CD4-positive, alpha-beta T cell treated with Interleukin-17A for 1 hour (primary cell): ENCODE data around the gene CENPV.
"Not testable (repeated sequence)": the region's sequence is repeated elsewhere in the genome, so short reads cannot be mapped to it uniquely, and the experiment has no call there.

ENCODE experiments used
- DNase-seq: peaks from one replicate; pipeline ENCODE4 v3.0.0-alpha.2; 2020

The CENPV gene

DNA sequence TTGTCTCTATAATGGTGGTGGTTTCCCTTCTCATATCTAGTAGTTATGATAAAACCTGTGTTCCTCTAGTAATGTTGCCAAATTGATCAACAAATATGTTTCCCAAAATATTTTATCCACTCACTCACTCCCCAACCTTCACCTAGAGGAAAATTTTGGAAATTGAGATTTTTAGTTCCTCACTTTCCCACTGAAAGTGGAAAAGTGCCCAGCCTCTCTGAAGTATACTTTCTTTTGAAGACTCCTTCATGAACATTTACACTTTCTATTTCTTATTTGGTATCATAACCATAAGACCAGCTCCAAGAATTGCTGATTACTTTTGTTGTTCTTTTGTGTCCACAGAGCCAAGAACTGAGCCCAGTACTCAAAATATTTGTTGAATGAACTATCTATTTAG is 5.1 kb upstream of the CENPV start:
- no peak for DNase-seq

DNA sequence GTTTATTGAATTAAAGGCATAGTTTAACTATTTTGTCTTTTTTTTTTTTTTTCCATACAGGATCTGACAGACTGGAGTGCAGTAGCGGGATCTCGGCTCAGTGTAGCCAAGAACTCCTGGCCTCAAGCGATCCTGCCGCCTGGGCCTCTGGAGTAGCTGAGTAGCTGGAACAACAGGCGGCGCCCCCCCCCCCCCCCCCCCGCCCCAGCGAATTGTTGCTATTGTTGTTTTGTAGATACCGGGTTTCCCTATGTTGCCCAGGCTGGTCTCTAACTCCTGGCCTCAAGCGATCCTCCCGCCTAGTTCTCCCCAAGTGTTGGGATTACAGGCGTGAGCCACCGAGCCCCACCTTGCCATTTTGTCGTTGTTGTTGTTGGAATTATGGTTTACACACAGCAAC is 1.3 kb upstream of the CENPV start:
- DNase-seq: no peak

DNA sequence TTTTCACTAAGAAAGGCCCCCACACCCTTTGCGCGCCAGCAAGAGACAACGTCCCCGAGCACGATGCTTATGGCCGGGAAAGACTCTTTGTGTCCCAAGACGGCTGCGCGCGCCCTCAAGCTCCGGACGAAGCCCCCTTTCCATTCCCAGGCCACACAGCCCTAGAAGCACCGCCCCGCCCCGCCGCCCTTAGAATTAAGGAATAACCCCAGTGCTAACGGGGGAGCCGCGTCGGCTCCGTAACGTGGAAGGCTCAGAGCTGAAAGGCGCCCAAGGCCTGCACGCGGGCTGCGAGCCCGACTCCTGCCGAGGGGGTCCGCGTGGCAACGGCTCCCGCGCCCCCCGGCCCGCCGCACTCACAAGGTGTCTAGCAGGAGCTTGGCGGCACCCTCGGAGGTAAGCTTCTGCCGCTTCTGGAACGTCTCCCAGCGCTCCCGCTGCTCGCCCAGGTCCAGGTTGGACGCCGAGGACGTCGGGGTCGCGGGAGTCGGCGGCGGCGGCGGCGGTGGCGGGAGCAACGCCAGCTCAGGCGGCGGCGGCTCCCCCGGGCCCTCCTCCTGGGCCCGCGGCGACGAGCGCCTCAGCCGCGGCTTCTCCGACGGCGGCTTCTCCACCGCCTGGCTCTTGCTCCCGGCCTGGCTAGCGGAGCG is 477 bp downstream of the CENPV start:
- DNase-seq: no peak

DNA sequence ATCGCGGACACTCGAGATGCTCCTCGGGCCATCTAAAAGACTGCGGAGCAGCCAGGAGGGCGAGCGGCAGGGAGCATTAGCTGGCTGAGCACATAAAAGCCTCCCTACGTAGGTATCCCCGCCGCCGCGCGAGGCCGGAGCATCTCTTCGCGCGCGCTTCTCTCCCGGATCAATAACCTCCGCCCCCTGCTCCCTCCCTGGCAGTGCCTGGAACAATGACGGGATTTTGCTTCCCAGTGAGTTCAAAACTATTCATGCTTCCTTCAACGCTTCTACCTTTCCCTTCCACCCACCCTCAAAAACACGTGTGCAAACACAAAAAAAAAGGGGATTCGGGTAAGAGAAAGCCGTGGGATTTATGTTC is 984 bp downstream of the CENPV start:
- peak; percentile 4 for DNase-seq

DNA sequence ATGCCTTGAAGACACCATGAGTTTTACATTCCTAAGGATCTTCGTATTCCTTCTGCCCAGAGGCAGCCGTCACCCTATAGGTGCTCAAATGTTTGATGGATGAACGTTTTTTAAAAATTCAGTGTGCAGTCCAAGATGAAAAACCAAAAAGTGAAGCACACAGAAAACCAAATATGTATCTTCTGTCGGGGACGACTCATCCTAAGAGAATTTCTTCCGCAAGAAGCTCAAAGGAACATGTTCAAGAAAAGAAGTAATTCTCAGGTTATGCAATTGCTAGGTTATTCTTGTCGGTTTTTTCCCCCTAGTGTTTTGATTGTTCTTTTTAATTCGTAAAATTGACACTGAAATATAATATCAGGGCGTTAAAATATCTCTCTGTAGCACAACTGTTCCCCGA is 1.4 kb downstream of the CENPV start:
- DNase-seq: no peak

DNA sequence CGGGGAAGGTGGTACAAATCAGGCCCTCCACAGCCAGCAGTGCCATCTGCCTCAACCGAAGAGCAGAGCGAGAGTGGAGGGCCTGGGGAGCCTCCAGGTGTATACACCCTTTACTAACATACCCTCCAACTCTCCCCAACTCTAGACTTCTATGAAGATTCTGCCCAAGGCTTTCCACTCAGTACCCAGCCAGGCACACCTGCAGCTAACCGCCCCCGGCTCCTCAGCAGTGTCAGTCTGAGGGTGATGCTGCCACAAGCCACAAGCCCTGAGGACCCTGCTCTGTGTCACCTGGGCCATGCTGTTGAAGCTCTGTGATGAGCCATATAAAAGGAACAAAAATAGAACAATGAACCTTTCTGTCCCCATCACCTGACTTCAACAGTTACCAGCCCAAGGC is 3.8 kb downstream of the CENPV start:
- DNase-seq: no peak

DNA sequence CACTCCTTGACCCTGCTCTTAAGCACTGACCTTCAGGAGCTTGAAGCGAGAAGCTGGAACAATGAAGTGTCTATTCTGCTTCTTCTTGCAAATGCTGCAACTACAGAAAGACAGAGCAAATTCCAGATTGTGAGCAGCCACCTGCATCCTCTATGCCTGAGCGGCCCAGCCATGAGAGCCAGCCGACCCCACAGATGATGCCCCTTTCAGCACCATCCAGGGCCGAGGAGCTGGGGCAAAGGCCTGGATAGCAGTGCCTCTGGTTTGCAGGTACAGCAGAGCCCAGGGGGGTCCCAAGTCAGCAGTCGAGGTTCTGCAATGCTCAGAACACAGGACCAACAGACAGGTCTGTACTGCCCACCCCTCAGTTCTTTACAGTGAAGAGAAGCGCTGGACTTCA is 4.7 kb downstream of the CENPV start:
- no peak for DNase-seq

DNA sequence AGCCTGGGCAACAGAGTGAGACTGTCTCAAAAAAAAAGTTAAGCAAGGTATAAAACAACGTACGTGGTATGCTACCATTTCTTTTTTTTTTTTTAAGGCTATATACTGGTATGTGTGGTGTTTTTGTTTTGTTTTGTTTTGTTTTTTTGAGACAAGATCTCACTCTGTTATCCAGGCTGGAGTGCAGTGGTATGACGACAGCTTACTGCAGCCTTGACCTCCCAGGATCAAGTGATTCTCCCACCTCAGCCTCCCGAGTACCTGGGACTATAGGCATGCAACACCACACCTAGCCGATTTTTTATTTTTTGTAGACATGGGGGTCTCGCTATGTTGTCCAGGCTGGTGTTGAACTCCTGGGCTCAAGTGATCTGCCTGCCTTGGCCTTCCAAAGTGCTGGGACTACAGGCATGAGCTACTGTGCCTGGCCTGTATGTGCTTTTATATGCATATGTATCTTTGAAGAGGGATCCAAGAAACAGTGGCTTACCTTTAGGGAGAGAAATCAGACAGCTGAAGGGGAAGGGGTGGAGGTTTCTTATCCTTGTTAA is 6.5 kb downstream of the CENPV start:
- no peak for DNase-seq

DNA sequence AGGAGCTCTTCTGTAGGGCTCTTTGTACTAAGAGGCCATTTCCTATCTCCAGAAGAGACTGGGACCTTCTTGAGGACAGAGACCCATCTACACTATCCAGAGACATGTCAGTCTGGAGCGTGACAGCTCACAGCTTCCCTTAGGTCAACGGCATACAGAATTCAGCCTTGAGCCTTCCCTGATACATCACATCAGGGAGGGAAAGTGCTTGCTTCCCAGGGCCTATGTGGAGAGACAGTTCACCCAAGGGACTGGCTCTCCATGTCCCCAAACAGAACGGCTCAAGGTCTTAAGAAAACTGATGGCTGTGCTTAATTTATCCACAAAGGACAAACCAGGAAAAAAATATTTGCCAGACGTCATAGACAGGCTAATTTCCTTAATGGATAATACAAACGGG is 7.7 kb downstream of the CENPV start:
- DNase-seq: no peak

DNA sequence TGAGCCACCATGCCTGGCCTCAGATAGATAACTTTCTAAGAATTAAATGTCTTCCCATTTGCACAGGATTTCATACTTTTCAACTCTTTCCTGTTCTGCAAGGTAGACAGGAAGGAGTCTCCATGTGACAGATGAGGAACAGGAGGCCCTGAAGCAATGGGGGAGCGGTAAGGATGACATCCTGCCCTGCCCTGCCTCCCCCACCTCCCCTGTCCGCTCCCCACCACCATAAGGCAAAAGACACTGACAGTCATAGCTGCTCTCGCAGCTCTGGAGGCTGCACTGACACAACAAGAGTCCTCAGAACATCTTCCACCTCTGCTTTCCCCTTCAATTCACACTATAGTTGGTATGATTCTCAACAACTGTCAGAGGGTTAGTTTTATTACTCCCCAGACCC is 9.7 kb downstream of the CENPV start:
- no peak for DNase-seq

DNA sequence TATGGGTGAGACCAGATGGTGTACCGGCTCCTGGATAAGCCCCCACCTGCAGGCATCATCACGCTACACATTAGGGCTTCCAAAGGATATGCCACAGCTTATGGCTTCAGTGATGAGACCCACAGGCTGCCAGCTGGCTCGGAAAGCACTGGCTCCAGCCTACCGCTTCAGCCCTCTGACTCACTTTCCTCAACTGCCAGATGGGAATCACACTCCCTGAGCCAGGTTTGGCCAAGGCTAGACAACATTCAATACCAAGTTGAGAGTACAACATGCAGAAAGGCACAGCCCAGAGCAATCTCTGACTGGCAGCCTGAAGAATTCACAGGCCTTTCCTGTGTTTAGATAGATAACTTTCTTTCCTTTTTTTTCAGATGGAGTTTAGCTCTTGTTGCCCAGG is 10.3 kb downstream of the CENPV start:
- no peak for DNase-seq

DNA sequence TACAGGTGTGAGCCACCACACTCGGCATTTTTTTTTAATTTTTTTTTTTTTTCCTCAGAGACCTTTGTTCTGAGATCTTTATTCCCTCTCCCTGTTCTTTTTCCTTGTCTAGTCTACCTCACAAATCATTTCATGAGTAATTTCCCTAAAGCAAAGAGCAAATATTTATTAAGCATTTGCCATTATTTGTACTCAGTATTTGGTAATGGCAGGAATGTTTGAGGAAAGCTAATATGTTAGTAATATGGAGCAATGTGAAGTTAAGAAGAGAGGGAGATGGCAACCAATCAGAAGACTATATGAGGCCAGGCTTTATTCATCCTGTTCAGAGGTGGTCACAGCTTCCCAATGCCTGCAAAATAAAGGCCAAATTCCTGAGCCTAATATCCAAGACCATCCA is 13.3 kb downstream of the CENPV start:
- no peak for DNase-seq

DNA sequence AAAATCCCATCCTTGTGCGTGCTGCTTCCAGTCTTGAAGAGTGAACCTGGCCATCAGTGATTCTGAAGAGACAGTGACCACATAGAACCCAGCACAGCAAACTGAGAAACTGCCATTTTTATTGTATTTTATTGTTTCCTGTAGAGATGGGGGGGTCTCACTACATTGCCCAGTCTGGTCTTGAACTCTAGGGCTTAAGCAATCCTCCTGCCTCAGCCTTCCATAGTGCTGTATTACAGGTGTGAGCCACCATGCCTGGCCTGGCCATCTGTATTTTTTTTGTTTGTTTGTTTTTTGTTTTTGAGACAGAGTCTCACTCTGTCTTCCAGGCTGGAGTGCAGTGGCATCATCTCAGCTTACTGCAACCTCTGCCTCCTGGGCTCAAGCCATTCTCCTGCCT is 13.9 kb downstream of the CENPV start:
- DNase-seq: no peak

DNA sequence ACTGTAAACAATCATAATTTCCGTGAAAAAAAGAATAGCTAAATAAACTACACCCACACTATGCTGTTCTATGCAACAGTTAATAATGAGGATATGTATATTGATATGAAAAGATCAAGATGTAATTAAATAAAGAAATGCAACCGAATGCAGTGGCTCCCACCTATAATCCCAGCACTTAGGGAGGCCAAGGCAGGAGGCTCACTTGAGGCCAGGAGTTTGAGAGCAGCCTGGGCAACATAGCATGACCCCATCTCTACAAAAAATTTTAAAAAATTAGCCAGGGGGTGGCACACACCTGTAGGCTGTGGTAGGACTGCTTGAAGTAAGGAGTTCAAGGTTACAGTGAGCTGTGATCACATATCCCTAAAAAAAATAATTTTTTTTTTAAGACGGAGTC is 14.9 kb downstream of the CENPV start:
- no peak for DNase-seq

DNA sequence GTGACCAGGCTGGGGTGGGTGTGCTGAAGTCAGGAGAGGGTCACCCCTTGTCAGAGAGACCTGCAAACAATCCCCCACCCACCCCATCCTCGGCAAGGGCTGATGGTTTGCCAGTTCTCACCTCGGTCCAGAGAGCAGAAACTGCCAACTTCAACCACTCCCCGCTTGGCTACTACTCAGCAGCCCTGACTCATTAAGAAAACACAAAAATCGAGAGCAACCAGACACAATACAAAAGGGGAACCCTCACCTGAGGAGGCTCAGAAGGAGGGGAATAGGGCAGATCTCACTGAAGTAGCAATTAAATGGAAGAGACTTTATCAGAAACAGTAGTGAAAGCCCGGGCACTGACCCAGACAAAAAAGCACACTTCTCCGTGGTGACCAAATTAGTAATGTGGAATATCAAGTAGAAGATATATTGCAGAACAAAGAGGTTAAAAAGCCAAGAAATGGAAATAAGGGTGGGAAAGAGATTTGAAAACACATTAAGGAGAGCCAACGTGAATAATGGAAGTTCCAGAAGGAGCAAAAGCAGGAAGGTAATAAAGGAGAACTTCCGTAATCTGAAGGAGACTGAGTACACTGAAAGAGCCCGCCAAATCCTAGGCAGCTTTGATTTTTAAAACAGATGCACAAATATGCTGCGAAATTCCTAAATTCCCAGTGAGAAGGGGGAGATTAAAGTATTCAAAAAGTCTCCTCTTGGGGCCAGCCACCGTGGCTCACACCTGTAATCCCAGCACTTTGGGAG is 23.6 kb downstream of the CENPV start:
- no peak for DNase-seq

DNA sequence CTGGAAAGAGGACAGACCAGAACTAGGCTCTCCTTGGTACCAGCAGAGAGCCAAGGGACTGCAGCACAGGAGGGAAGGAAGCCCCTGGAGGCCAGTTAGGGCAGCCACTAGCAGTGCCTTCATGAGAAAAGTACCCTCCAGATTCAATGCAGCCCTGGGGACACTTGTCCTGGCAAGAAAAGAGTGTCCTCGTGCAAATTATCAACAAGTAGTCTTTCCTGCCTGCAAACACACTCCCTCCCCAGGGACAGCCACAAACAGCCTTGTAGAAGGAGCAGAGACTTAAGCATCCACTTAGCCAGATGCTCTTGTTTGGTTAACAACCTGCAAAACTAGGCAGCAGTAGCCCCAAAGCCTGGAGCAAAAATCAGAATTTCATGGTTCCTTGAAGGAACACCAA is 24.3 kb downstream of the CENPV start:
- DNase-seq: no peak

DNA sequence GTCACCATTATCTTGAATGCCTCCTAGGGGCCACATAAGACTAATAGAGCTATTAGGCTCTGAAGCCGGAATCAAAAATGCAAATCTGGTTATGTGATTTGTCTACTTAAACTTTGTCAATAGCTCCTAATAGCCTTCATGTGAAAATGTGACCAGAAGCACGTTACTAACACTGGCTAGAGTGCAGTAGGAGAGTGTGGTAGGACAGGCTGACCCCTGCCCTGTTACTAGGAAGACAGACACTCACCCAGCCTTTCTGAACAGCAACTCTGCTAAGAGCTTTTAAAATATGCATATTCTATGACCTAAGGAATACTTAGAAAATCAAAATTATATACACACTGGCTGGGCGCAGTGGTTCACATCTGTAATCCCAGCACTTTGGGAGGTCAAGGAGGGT is 26.3 kb downstream of the CENPV start:
- DNase-seq: no peak

DNA sequence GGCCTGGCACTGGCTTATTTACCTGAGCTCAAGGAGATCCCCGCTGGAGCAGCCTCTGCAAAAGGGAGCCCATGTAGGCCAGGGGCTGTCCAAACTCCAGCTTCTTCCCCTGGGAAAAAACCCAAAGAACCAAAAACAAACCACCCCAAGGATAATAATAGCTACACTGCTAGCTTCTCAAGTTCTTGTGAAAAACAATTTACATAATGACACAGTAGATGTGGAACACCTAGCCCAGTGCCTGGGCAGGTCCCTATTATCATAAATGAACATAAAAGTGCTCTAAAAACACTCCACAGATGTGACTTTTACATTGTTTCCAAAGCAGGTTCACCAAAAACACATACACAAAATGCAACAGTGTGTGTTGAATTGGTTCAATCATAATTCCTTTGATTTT is 27.3 kb downstream of the CENPV start:
- no peak for DNase-seq

DNA sequence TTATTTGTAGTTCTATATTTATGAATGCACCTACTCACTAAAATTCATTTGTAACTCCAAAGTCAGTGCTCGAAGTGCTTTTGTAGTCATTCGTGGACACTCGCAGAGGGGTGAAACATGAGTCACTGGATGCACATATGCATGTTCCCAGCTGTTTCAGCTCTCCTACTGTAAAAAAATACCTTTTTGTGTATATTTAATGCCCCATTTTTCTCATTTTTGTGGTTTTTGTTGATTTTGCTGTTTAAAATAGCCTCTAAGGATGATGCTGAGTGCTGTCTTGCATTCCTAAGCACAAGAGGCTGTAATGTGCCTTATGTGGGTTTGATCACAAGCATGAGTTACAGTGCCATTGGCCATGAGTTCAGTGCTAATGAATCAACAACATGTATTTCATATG is 30.6 kb downstream of the CENPV start:
- no peak for DNase-seq

DNA sequence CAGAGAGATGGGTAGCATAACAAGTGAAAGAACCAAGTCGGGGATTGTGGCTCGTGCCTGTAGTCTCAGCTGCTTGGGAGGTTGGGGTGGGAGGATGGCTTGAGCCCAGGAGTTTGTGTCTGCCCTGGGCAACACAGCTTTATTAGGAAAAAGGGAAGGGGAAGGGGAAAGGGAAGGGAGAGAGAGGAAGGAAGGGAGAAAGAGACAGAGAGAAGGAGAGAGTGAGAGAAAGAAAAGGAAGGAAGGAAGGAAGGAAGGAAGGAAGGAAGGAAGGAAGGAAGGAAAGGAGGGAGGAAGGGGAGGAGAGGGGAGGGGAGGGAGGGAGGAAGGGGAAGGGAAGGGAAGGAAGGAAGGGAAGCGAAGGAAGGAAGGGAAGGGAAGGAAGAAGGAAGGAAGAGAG is 33.3 kb downstream of the CENPV start:
- DNase-seq: no peak

DNA sequence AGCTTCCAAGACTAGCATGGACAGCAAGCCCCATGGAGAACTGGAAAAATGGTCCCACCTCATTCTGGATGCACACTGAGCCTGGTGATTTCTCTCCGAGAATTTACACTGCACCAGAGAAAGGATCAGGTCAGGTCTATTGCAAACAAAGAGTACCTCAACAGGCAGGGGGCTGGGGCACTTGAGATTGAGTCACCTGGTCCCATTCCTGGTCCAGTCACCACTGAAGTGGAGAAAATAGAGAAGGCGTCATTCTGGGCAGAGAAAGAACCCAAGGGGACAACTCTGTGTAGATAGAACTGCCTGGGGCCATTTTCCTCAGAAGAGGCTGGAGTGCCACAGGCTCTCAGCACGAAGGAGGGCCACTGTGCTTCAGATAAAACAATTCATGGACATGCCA is 38.4 kb downstream of the CENPV start:
- no peak for DNase-seq

DNA sequence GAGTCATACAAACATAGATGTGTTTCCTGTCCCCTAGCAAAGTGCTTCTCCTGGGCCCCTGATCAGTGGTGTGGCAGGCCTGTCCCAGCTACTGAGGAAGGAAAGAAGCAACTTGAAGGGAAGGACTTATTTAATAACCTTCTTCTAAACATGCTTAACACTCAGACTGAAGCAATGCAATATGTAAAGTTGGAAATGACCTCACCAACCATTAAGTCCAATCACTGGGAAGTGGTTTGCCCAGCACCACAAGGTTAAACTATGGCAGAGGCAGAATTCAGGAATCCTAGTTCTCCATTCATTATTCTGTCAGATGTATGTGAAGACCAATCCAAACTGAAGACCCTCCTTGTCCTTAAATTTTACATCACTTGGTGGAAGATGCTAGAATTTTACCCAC is 39.1 kb downstream of the CENPV start:
- DNase-seq: no peak

DNA sequence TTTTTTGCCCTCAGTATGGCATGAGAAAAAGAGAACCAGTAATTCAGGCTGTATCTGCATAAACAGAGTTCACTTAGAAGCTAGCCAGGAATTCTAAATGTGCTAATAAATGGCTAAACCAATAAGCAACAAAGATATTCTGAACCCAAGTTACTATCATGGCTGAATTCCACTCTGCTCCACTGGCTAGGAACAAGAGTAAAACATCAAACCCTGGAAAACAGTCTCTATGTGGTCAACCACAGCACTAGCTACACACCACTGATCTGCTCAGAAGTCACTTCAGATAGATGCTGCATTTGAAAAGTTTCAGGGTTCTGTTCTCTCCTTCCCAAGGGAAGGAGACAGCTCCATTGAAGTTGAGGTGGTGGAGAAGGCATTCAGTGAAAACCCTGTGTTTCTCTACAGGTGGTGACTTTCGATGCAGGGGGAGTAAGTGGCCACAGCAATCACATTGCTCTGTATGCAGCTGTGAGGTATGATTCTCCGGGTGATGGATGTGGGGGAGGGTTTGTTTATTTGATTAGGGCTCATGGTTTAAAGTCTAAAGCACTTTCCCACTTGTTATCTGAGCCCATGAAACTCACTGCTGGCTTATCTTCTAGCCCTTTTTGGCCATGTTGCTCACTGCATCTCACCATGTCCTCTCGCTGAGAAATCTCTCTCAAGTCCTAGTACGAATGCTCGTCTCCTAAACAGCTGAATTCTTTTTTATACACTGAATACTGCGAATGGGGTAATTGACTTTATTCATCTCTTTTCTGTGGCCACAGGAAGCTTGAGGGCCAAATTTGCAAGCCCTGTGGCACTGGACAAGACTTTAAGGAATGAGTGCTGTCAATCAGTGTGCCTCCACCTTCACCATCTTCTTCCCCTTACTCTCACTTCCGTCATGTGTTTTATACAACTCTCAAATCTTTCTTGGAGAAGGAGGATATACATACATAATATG is 39.9 kb downstream of the CENPV start:
- DNase-seq: no peak

DNA sequence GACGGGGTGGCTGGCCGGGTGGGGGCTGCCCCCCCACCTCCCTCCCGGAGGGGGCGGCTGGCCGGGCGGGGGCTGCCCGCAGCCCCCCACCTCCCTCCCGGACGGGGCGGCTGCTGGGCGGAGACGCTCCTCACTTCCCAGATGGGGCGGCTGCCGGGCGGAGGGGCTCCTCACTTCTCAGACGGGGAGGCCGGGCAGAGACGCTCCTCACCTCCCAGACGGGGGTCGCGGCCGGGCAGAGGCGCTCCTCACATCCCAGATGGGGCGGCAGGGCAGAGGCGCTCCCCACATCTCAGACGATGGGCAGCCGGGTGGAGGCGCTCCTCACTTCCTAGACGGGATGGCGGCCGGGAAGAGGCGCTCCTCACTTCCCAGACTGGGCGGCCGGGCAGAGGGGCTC is 41.2 kb downstream of the CENPV start:
- not testable (repeated sequence) for DNase-seq
